HG02571 (cell line): ENCODE data around the gene MCM10.
"Not testable (repeated sequence)": the region's sequence is repeated elsewhere in the genome, so short reads cannot be mapped to it uniquely, and the experiment has no call there.

Experiments used
- ATAC-seq: cut with Tn5 transposase; IDR thresholded peaks from one replicate; pipeline ENCODE4 v1.9.1; 2021; ENCODE audit warnings: mild to moderate bottlenecking, moderate library complexity; ENCODE audit not compliant: unreplicated experiment

Gene MCM10

DNA sequence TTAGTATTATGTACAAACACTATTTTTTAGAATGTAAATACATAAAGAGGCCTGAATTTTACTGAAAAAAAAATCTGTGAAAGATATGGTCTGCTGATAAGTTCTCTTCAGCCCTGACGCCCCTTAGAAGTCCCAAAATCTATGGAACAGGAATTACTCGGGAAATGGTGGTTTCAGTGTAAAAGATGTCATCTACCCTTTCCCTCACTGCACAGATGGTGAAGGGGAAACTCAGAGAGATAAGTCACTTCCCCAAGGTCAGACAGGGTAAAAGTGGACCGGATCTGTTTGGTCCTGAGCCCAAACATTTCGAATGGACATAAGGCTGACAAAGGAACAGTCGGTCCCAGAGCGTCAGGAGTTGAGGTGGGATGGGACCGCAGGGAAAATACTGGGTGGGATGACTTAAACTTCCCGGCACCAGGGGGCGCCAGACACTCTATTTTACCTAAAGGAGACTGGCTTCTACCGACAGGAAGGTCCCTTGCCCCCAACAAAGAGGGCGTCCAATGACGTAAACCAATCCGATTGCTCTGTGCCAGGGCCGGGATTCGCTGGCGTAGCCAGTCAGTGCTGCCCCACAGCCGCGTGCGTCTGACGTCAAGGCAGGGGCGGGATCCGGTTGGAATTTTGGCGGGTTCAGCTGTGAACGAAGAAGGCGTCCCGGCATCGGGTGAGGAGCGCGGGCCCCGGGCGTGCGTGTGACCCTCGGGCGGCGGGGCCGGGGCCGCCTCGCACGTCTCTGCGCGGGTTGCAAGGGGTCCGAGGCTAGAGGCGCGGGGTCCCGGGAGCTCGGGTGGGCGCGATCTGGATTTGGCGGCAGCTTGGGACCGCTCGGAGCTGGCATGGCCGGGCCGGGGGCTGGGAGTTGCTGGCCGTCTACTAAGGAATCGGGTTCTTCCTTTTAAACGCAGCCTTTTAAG, at the start of gene MCM10:
Gene MCM10, plus strand, starts transcription at position 625 of the 923 bp plus-strand sequence. CDS start 2,645 bp downstream, outside the sequence.
- ATAC-seq, result peak; percentile 100

DNA sequence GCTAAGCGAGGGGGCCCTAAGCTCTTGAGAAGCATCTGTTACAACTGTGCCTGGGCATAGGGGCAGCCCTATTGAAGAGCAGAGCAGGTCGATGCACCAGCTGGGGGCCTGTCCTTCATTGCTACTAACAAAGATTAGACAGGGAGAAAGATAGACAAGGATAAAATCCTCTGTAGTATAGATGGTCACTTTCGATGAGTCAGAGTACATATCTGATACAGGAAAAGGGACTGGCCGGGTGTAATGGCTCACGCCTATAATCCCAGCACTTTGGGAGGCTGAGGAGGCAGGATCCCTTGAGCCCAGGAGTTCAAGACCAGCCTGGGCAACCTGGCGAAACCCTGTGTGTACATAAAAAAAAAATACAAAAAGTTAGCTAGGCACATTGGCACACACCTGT, 47.8 kb upstream of the MCM10 start:
- ATAC-seq, result no peak

DNA sequence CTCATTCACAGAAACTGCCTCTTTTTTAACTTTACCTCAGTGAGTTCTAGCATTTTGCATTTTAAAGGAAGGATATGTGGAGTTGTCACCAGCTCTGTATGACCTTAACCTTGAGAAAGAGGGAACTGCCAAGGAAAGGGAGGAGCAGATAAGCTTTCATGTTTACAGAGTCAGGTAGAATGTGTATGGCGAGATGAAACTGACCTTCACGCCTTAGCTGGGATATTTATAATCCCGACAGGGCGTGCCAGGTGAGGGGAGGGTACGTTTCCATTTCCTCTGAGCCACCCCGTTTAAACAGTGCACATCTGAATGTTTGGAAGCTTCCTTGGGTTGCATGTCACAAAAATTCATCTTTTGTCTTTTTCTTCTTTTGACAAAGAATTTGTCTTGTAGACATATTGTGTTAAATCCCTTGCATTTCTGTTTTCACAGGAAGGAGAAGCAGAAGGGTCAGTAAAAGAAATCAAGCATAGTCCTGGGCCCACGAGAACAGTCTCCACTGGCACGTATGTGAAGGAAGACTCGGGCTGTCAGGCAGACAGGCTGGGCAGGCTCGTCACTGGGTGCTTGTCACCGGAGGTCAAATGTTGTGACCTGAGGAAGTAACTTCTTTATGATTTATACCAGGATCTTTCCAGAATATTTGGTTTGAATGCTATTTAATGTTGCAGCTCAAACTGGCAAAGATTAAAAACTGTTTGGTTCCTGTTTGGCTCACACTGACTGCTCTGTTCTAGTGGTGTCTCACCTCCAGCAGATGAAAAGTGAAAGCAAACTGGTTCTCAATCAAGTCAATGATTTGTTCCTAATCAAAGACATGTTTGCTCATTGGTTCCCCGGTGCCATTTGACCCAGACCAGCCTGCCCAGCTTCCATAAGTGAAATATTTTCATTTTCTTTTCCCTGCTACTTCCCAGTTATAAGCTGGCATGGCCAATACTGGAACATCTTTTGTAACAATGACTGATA, 45.2 kb upstream of the MCM10 start:
- ATAC-seq, result no peak

DNA sequence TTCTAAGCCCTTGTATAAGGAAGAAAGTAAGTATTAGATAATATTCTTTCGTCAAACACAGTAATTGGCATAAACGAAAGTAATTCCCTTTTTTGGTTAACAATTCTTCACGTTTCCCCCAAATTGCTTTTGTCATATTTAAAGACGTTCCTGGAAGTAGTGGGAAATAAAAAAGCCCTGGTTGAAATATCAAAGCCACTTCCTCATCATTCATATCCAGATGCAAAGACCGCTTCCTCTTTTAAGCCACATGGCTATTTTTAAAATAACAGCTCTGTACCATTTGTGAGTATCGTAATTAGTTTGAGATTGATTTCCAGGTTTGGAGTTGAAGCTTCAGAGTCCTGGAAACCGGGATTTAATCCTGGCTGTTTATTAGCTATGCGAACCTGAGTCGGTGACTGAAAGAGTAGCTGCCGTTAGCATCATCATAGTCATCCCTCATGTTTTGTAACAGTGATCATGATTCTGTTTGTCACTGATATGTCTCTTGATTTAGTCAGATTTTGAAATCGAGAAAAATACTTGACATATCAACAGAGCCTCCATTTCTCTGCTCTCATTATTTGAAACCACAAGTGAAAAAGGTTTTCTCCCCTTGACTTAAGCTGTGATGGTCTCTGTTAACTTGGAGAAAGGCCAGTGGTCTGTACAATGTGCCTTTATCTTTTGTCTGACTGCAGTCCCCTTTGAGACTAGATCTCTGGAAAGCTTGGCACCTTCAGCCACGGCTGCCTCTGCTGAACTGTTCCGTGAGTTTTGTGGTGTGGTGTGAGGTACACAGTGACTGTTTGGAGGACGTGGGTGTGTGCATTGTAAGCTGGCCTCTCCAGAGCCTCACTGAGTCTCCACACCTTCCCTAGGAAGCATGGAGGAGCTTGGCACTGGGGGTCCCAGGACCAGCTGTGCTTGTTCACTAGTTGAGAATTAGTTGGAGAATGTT, 43.2 kb upstream of the MCM10 start:
- ATAC-seq, result no peak

DNA sequence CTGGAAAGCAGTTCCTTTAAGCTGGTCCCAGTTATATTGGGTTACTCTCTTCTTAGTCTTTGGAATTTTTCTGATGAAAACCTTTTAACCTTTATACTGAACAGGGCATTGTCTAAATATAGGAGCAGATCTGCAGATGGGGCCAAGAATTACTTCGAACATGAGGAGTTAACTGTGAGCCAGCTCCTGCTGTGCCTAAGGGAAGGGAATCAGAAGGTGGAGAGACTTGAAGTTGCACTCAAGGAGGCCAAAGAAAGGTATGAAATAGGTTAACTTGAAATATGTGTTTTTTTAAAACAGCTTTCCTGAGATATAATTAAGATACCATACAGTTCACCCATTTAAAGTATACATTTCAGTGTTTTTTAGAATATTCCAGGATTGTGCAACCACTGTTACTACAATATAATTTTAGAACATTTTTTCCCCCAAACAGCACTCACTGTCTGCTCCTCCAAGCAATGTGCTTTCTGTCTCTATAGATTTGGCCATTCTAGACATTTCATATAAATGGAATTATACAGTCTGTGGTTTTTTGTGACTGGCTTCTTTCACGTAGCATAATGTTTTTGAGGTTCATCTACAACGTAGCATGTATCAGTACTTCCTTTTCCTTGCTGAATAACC, 42.5 kb upstream of the MCM10 start:
- no peak for ATAC-seq

DNA sequence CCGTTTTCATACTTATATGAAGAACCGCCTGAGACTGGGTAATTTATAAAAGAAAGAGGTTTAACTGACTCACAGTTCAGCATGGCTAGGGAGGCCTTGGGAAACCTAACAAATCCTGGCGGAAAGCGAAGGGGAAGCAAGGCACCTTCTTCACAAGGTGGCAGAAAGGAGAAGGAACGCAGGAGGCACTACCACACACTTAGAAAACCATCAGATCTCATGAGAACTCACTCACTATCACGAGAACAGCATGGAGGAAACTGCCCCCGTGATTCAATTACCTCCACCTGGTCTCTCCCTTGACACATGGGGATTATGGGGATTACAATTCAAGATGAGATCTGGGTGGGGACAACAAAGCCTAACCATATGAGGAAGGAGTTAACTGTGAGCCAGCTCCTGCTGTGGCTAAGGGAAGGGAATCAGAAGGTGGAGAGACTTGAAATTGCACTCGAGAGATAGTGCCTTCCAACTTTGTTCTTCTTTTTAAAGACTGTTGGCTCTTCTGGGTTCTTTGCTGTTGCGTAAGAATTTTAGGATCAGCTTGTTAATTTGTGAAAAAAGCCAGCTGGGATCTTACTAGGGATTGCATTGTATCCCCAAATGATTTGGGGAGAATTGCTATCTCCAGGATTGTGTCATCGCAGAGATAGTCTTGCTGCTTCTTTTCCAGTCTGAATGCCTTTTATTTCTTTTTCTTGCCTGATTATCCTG, 40.4 kb upstream of the MCM10 start:
- ATAC-seq, result no peak

DNA sequence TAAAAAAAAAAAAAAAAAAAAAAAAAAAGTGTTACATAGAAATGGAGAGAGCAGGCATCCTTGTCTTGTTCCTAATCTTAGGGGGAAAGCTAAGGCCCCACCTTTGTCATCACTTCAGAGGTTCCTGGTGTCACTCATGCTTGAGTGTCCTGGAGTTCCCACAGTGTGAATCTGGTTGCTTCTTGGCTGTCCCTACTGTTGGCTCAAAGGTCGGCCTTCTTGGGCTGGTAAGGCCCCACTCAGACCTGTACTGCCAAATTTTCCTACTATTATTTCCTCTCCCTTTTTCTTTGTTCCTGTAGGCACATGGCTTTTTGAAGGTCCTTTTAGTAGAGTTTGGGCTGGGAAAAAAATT, 39.9 kb upstream of the MCM10 start:
- ATAC-seq, result no peak

DNA sequence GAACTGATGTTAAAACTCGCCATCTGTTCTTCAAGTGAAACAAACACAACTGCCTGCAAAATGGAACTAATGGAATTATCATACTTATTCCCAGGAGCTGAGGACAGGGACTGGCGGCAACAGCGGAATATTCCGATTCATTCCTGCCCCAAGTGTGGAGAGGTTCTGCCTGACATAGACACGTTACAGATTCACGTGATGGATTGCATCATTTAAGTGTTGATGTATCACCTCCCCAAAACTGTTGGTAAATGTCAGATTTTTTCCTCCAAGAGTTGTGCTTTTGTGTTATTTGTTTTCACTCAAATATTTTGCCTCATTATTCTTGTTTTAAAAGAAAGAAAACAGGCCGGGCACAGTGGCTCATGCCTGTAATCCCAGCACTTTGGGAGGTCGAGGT, 24.7 kb upstream of the MCM10 start:
- no peak for ATAC-seq

DNA sequence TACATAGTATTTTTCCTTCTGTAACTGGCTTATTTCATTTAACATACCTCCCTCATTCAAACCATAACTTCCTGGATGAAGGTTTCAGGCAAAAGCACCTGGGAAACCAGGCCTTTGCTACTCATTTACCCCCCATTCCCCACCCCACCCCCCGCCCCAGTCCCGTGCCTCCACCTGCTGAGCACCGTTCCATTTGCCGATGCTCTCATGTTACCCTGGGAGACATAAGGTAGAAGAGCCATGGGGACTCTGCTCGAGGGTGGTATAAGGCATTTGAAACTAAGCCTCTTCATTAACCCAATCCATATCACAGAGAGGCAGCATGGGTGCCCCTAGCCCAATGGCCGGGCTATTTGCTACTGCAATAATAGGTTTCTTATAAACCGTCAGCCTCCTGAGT, 22.2 kb upstream of the MCM10 start:
- ATAC-seq, result no peak

DNA sequence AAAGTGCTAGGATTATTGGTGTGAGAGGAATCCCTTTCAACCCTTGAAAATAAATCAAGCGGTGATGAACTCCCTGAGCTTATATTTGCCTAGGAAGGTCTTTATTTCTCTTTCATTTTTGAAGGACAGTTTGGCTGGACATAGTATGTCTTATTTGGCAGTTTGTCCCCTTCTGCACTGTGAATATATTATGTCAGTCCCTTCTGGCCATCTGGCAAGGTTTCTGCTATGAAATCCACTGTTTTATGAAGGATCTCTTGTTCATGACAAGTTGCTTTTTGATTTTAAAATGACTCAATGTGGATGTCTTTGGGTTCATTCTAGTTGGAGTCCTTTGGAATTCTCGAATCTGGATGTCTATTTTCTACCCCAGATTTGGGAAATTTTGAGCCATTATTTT, 21.7 kb upstream of the MCM10 start:
- no peak for ATAC-seq

DNA sequence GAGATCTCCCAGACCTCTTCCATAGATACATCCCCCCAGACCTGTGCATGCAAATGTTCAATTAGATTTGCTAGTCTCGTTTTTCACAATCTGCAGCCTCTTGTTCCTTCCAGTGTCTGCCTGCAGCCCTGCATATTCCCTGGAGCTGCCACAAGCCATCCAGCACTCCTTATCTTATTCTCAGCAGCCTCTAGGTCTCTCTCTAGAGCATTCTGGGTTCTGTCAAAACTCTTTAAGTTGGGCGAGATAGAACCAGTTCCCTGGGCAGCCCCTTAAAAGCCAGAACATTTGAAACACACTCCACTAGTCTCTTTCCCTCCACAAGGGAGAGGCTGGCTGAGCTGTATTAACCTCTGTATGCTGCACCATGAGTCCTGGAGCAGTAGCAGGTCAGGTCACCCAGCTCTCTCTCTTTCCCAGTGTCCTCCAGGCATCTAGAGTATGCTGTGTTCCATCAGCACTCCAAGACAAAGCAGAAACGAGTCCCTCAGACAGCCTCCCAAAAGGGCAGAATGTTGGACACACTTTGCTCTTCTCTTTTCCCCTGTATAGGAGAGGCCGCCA, 20.6 kb upstream of the MCM10 start:
- ATAC-seq, result no peak

DNA sequence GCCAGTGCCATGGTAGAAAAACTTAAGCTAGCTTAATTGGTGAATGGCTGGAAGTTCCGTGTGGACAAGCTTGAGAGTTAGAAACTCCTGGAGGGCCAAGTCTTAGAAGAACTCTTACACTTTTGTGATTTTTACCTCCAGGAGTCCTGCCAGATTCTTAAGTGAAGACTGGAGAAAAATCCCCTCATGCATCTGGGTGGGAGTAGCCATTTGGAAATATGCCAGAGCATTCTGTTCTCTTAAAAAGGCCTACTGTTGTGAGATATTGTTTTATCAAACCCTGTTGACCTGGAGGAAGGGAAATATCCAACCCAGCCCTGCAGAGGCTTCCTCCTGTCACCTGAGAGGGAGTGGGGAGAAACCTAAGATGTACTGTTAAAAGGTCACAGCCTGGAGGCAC, 17.6 kb upstream of the MCM10 start:
- ATAC-seq, result no peak

DNA sequence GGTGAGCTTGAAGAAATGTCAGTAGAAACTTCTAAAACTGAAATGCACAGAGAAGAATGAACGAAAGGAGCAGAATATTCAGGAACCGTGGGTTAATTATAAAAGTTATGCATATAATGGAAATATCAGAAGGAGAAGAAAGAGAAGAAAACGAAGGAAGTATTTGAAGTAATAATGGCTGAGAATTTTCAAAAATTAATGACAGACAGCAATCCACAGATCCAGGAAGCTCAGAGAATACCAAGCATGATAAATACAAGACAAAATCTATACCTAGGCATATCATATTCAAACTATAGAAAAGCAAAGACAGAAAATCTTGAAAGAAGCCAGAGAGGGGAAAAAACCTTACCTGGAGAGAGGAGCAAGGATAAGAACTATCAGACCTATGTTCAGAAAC, 16.5 kb upstream of the MCM10 start:
- ATAC-seq, result no peak

DNA sequence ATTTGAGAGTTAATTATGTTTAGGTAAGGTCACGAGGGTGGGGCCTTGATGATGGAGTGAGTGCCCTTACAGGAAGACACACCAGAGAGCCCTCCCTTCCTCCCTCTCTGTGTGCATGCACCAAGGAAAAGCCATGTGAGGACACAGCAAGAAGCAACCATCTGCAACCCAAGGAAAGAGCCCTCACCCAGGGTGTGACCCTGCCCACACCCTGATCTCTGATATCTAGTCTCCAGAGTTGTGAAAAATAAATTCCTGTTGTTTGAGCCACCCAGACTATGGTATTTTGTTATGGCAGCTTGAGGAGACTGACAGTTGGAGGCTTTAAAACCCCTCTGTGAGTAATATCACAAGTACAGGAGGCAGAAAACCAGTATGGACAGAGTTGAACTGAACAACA, 15.0 kb upstream of the MCM10 start:
- no peak for ATAC-seq

DNA sequence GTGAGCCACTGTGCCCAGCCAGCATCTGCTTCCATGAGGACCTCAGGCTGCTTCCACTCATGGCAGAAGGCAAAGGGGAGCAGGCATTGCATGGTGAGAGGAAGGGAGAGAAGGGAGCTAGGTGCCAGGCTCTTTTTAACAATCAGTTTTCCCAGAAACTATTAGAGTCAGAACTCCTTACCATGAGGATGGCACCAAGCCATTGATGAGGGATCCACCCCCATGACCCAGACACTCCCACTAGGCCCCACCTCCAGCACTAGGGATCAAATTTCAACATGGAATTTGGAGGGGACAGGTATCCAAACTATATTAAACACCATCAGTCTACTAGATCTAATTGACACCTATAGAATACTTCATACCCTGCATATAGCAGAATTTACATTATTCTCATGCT, 14.2 kb upstream of the MCM10 start:
- no peak for ATAC-seq

DNA sequence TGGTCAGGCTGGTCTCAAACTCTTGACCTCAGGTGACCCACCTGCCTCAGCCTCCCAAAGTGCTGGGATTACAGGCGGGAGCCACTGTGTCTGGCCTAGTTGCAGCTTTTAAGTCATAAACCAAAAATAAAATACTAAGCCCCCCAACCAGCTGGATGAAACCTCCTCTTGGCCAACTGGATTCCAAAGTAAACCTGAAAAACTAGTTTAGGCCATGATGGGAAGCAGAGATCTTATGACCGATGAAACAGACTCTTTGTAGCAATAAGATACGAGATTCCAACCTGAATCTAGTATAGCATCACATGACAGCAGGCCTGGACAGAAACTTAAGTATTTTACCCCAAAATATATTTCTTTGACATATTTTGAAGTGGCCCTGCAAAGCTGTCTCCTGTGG, 9.1 kb upstream of the MCM10 start:
- ATAC-seq, result no peak

DNA sequence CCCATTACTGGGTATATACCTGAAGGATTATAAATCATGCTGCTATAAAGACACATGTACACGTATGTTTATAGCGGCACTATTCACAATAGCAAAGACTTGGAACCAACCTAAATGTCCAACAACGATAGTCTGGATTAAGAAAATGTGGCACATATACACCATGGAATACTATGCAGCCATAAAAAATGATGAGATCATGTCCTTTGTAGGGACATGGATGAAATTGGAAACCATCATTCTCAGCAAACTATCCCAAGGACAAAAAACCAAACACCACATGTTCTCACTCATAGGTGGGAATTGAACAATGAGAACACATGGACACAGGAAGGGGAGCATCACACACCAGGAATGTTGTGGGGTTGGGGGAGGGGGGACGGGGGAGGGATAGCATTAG, 5.5 kb upstream of the MCM10 start:
- not testable (repeated sequence) for ATAC-seq

DNA sequence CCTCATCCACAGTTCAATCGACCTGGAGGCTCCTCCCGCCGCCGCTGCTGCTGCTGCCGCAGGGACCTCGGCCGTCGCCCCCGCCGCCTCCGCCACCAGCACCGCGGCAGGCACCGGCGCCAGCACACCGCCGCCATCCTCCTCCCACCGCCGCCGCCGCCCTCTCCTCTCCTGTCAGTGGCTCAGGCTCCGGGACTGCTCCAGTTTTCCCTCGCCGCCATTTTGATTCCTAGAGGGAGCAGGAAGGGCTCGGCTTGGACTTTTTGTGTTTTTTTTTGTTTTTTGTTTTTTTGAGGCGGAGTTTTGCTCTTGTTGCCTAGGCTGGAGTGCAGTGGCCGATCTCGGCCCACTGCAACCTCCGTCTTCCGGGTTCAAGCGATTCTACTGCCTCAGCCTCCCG, 3.0 kb upstream of the MCM10 start:
- no peak for ATAC-seq

DNA sequence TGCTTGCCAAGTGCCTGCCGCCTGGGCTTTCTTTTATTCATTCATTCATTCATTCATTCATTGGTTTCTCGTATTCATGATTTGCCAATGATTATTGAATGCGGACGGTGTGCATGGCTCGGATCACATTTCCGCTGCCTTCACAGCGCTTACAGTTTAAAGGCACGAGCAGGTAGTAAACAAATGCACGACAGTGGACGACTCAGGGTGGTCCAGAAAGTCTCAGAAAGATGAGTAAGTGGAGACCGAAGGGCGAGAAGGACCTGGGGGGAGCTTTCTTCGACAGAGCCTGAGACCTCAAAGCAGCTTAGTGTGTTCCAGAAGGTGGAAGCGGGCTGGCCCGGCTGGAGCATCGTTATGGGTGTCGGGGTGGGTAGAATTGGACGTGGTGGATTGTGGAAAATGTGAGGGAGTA, 506 bp downstream of the MCM10 start:
- ATAC-seq, result no peak
